Pancreas (tissue), 10 donors: ENCODE measurements around the gene DPY19L1. TPM values are rescaled to one million over a fixed set of nuclear protein-coding genes. Genes with fewer than 3 reads are reported as not detected.
"Not testable (repeated sequence)": the region's sequence is repeated elsewhere in the genome, so short reads cannot be mapped to it uniquely, and the experiment has no call there.

Experiments used
- ATAC-seq, 4 donors: fragments of 200-7000 bp; cut with Tn5 transposase; one replicate each; pipeline versions ENCODE4 v1.8.0 to v1.9.1; 2020; ENCODE audit warnings: mild to moderate bottlenecking in 4 of 4, moderate library complexity in 4 of 4
- DNase-seq, 6 donors: peaks; one replicate each; pipeline ENCODE4 v3.0.0-alpha.2; 2020
- FAIRE-seq: peaks from 2 replicates; lab custom pipeline; 2012; peaks lifted over from hg19 to GRCh38; lab: Jason Lieb, UNC
- H3K27ac ChIP-seq, 4 donors: fragments of 200-600 bp; sonication (generic); 1 replicate in 3 of 4; 2 replicates in 1 of 4; pipeline versions ENCODE4 v1.5.0 to v1.8.0; 2020
- H3K27me3 ChIP-seq, 4 donors: fragments of 200-600 bp; one replicate each; pipeline ENCODE4 v1.8.0; 2021
- H3K36me3 ChIP-seq, 3 donors: fragments of 200-600 bp; sonication (generic) in 1 of 3; one replicate each; pipeline versions ENCODE4 v1.5.0 to v1.8.0; 2020 to 2021
- H3K4me1 ChIP-seq, 3 donors: fragments of 200-600 bp; one replicate each; pipeline ENCODE4 v1.8.0; 2021
- H3K4me3 ChIP-seq, 4 donors: fragments of 200-600 bp; sonication (generic) in 2 of 4; one replicate each; pipeline versions ENCODE4 v1.5.0 to v1.8.0; 2020 to 2021
- H3K9me3 ChIP-seq, 4 donors: fragments of 200-600 bp; one replicate each; pipeline ENCODE4 v1.8.0; 2021
- WGBS, 2 donors: extraction: QIAGEN DNeasy Blood & Tissue Kit; methylation state at CpG; one replicate each; pipeline ENCODE4 v1.1.7; 2013; 5-methylcytosine and 5-hydroxymethylcytosine counted together
- intact Hi-C, 3 donors: fragments of 100-400 bp; cut with DNase I; formaldehyde crosslinking; loops; one replicate each; pipeline versions ENCODE4 v1.11.1 to v1.14.2; 2022
- polyA plus RNA-seq, 2 donors: library from polyadenylated mRNA; stranded (reverse); fragments of 200-250 nt; gene quantifications; one replicate each; pipeline ENCODE4 v1.2.3, GENCODE V29; 2013
- total RNA-seq, 6 donors: library from RNA; stranded (reverse); fragmentation: NEBNext Ultra II Directional in 4 of 6; extraction: Animal tissue kit (Norgen Biotek cat#: 25700) in 4 of 6; gene quantifications; one replicate each; pipeline versions ENCODE4 v1.2.1 to v1.2.4, GENCODE V29; 2021 to 2023
- TF ChIP-seq, protein P1 (sequence below), 4 donors: fragments of 200-600 bp; sonication (generic) in 3 of 4; IDR thresholded peaks; one replicate each; pipeline versions ENCODE4 v1.5.0 to v1.8.0; 2021; ENCODE audit warnings: antibody characterized with exemption in 4 of 4
- donor health status: healthy with polysubstance abuse.
- donor health status: DM: no; HTN: no; CAD: no; lungs with moderate emphysema.
- donor health status: DM: no; HTN: no; CAD: no.
- donor health status: control.
- donor health status: control.
- donor health status: Bipolar disorder and iron deficiency.
- donor health status: DM: yes; HTN: yes; CAD: no.
- donor health status: DM: no; HTN: no; CAD: no.
- donor health status: DM: no; HTN: no; CAD: no.
- donor health status: DM: yes; HTN: yes; CAD: no.

Gene DPY19L1
- total and polyA plus RNA-seq, 8 donors, result 1.6 to 12.9 (median 5.7) TPM

DNA sequence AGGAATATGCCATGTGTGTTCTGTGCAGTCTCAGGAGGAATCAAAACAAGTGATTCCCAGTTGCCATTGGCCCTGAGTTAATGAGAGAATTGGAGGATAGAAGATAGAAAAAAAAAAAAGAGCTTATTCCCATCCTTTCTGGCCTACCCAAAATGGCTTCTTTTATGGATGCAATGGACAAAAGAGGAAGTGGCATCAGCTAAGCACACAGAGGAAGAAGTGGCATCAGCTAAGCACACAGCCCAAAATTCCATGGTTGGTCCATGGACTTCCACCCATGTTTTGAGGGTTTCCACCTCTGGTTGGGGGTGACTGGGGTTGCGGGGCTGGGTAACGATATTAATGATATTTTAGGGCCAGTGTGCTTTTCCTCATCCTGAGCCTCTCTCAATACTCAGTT lies 11.1 kb upstream of the DPY19L1 start:
- H3K27ac ChIP-seq, FAIRE-seq, DNase-seq, ATAC-seq, H3K4me3 ChIP-seq, intact Hi-C loops, H3K27me3 ChIP-seq, H3K4me1 ChIP-seq, H3K9me3 ChIP-seq, H3K36me3 ChIP-seq: not testable (repeated sequence)
- 97 to 100% methylated on average over 2 of the region's 2 CpGs for WGBS, 2 donors

DNA sequence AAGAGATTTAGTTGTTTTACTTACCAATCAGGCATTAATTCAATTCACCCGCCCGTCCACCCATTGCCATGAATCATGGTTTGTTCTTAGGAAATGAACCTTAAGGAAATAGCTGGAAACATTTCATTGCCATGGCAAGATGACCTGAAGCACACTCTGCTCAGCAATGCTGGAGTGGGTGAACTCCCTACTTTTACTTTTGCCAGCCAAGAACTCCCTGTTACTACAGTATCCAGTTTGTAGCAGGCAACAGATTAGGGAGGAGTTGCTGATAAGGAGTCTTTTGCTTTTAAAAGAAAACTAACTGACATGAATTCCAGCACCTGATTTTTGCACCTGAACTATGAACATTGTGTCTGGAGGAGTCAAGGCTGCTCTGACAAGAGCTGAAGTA lies 10.6 kb upstream of the DPY19L1 start:
- H3K9me3 ChIP-seq, H3K4me1 ChIP-seq, H3K36me3 ChIP-seq, H3K4me3 ChIP-seq, DNase-seq, H3K27me3 ChIP-seq, FAIRE-seq, H3K27ac ChIP-seq, intact Hi-C loops: not testable (repeated sequence)
- 91 to 93% methylated on average over 2 of the region's 2 CpGs for WGBS, 2 donors
- peak in 2 of 4 donors; percentile 27 to 57 for ATAC-seq

DNA sequence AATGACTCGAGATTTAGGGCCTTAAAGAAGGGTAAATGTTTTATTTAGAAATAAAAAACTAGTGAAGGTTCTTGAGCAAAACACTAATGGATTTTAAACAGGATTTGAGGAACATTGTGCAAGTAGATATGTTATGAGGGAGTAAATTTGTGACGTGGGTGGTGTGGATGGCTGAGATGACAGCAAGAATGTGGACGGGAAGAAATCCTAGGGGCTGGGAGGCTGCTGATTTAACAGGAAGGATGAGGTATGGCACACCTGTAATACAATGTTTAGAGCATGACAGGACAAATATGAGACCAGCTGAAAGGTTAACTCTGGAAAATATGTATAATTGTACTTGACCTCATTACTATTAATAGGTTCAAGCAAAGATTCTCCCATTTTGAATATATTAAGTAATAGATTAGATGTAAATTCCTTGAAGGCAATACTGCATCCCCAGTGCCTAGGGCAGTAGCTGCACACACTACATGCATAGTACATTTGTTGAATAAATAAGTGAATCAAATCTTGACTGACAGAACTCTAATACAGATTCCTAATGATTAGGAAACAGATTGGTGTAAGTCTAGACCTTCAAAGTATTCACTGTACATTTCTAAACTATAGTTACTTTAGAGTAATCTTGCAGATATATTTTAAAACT lies 10.1 kb upstream of the DPY19L1 start:
- intact Hi-C loops, H3K36me3 ChIP-seq, H3K27ac ChIP-seq, FAIRE-seq, H3K9me3 ChIP-seq, ATAC-seq, H3K27me3 ChIP-seq, H3K4me3 ChIP-seq, DNase-seq, H3K4me1 ChIP-seq: not testable (repeated sequence)
- 65 to 70% methylated on average over 3 of the region's 3 CpGs for WGBS, 2 donors

DNA sequence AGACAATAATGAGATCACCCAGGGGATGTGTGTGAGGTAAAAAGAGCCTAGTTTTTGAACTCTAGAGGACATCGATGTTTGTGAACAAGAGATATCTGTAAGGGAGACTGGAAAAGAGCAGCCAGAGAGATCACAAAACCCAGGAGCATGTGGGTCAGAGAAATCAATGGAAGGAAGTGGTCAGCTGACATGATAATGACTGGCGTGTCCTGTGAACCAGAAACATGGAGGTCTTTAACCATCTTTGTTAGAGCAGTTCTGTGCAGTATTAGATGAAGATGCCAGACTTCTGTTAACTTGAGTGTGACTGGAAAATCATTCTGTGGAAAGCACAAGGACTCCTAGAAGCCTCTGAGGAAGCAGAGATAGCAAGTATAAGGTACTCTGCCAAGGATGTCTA lies 6.0 kb upstream of the DPY19L1 start:
- H3K4me1 ChIP-seq, FAIRE-seq, H3K4me3 ChIP-seq, intact Hi-C loops, H3K9me3 ChIP-seq, H3K27ac ChIP-seq, ATAC-seq, H3K36me3 ChIP-seq, DNase-seq, H3K27me3 ChIP-seq: not testable (repeated sequence)
- 75 to 86% methylated on average over 2 of the region's 2 CpGs for WGBS, 2 donors

DNA sequence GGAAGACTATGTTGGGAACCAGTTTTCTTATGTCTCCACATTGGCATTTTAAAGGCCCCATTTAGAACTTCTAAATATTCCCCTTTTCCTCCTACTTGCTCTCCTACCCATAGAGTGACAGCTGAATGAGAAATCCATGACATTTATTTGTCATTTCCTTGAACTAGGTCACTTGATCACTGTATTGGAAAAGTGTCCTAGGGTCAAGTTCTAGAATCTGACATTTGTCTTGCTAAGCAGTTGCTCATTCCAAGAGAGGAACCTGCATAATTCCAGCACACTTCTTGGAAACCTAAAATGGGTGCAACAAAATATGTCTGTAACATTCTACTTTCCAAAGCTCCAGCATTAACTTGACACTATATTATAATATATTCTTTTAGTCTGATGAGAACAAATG lies 3.6 kb upstream of the DPY19L1 start:
- no peak for DNase-seq
- Histone ChIP-seq H3K27ac (no peak overlapping the region), H3K27me3 (no peaks in the 10 kb centered on the region), H3K4me3 (no peak overlapping the region), H3K9me3 (no peaks in the 10 kb centered on the region), H3K4me1 (peaks cover 0 to 7% (median 0%) of the 10 kb centered on the region in 3 donors), H3K36me3 (no peaks in the 10 kb centered on the region)
- TF ChIP-seq, protein P1, sequence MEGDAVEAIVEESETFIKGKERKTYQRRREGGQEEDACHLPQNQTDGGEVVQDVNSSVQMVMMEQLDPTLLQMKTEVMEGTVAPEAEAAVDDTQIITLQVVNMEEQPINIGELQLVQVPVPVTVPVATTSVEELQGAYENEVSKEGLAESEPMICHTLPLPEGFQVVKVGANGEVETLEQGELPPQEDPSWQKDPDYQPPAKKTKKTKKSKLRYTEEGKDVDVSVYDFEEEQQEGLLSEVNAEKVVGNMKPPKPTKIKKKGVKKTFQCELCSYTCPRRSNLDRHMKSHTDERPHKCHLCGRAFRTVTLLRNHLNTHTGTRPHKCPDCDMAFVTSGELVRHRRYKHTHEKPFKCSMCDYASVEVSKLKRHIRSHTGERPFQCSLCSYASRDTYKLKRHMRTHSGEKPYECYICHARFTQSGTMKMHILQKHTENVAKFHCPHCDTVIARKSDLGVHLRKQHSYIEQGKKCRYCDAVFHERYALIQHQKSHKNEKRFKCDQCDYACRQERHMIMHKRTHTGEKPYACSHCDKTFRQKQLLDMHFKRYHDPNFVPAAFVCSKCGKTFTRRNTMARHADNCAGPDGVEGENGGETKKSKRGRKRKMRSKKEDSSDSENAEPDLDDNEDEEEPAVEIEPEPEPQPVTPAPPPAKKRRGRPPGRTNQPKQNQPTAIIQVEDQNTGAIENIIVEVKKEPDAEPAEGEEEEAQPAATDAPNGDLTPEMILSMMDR (IDR thresholded peaks at IDR 0.05), result no peak
- ATAC-seq, result no peak
- no peak for FAIRE-seq
- intact Hi-C loops, result no loop called here

DNA sequence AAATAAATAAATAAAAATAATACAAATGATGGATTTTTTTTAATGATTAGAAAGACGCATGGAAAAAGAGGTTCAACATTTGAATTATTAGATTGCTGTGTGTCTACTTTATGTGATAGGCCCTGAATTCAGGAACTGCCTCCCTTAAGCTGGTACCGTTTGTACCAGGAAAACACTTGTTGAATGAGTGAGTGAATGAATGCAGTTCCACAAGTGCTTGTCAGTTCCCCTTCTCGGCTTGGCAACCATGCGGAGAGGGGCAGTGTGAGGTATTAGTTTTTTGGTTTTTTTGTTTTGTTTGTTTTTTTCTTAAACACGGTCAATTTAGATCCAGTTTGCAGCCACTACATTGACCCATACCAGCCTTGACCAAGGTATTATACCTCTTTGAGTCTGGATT lies 2.1 kb upstream of the DPY19L1 start:
- no peak for ATAC-seq
- Histone ChIP-seq H3K4me3 (no peak overlapping the region), H3K9me3 (no peaks in the 10 kb centered on the region), H3K4me1 (peaks cover 0 to 15% (median 0%) of the 10 kb centered on the region in 3 donors), H3K27ac (no peak overlapping the region), H3K27me3 (no peaks in the 10 kb centered on the region), H3K36me3 (no peaks in the 10 kb centered on the region)
- intact Hi-C loops, result no loop called here
- 89 to 95% methylated on average over 5 of the region's 5 CpGs for WGBS, 2 donors
- TF ChIP-seq, protein P1 (IDR thresholded peaks at IDR 0.05), result no peak
- FAIRE-seq, result no peak
- no peak for DNase-seq

DNA sequence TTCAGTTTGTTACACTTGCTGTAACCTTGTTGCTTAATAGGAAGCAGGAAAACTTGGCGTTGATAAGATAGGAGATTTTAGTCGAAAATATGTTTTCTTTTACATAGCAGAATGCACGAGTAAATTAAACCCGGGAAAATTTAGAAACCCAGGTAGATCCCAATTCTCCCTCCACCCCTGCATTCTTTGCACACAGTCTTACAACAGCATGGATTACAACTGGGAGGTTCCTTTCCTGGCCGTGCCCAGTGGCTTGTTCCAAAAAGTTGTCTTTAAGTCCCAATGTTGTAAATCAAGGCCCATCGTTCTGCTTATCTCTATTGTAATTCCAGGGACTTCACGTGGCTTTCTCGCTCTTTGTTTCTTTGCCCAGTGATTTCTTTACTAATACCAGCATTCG lies 1.1 kb upstream of the DPY19L1 start:
- 11 to 20% methylated on average over 9 of the region's 9 CpGs for WGBS, 2 donors
- DNase-seq, result no peak
- Histone ChIP-seq H3K27me3 (no peaks in the 10 kb centered on the region), H3K9me3 (no peaks in the 10 kb centered on the region), H3K36me3 (no peaks in the 10 kb centered on the region), H3K4me3 (peak overlapping the region in 3 of 4 donors; percentile 71 to 75 (median 74)), H3K4me1 (peaks cover 0 to 15% (median 0%) of the 10 kb centered on the region in 3 donors), H3K27ac (peak overlapping the region in 3 of 4 donors; percentile 73 to 89 (median 88))
- no peak for ATAC-seq
- no peak for FAIRE-seq
- TF ChIP-seq, protein P1 (IDR thresholded peaks at IDR 0.05), result no peak
- intact Hi-C loops, result no loop called here
